OCI-LY1 (cell line): ENCODE results near the gene OR2J2.

Experiments
- EZH2 ChIP-seq: fragments of 200-600 bp; sonication (generic), shearing (Covaris generic); IDR thresholded peaks from 2 replicates; pipeline ENCODE4 v1.8.0; 2017; ENCODE audit warnings: borderline replicate concordance, mixed run types, mild to moderate bottlenecking, antibody characterized with exemption, low read length, moderate library complexity, mixed read lengths
- TF ChIP-seq, protein P1 (sequence below): fragments of 200-600 bp; sonication (generic), shearing (Covaris generic); IDR thresholded peaks from 2 replicates; pipeline ENCODE4 v1.5.1; 2017; ENCODE audit warnings: mild to moderate bottlenecking, antibody characterized with exemption, low read length, moderate library complexity, mixed read lengths

GRCh38 chr6:29171736-29172135 lies 1.0 kb downstream of the OR2J2 start:
- TF ChIP-seq, protein P1, sequence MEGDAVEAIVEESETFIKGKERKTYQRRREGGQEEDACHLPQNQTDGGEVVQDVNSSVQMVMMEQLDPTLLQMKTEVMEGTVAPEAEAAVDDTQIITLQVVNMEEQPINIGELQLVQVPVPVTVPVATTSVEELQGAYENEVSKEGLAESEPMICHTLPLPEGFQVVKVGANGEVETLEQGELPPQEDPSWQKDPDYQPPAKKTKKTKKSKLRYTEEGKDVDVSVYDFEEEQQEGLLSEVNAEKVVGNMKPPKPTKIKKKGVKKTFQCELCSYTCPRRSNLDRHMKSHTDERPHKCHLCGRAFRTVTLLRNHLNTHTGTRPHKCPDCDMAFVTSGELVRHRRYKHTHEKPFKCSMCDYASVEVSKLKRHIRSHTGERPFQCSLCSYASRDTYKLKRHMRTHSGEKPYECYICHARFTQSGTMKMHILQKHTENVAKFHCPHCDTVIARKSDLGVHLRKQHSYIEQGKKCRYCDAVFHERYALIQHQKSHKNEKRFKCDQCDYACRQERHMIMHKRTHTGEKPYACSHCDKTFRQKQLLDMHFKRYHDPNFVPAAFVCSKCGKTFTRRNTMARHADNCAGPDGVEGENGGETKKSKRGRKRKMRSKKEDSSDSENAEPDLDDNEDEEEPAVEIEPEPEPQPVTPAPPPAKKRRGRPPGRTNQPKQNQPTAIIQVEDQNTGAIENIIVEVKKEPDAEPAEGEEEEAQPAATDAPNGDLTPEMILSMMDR = no peak
- no peak for TF ChIP-seq EZH2
